NT2/D1 (cell line): ENCODE data around the gene NUP50.

Experiments
- SUZ12 ChIP-seq: IDR thresholded peaks from 2 replicates; pipeline ENCODE4 v1.6.1; 2011; ENCODE audit not compliant: insufficient read length, insufficient read depth; ENCODE audit errors: extremely low read depth
- YY1 ChIP-seq: IDR thresholded peaks from 2 replicates; pipeline ENCODE4 v1.6.1; 2011; ENCODE audit not compliant: insufficient read length, insufficient read depth
- ZNF274 ChIP-seq: IDR thresholded peaks from 2 replicates; pipeline ENCODE4 v1.6.1; 2011; ENCODE audit warnings: mild to moderate bottlenecking, low read depth, low read length

- TF ChIP-seq YY1 (no peak), ZNF274 (no peak), SUZ12 (no peak)
These were observed 650 bp upstream of the NUP50 start for GRCh38 chr22:45163099-45163450.
